CD4-positive, alpha-beta T cell (primary cell): ENCODE results near the gene AXIN2. TPM values are rescaled to one million over a fixed set of nuclear protein-coding genes. Genes with fewer than 3 reads are reported as not detected.
"Not testable (repeated sequence)": the region's sequence is repeated elsewhere in the genome, so short reads cannot be mapped to it uniquely, and the experiment has no call there.

Experiments used
- ATAC-seq: fragments of 200-7000 bp; cut with Tn5 transposase; one replicate; pipeline ENCODE4 v1.10.0; 2022; ENCODE audit warnings: mild to moderate bottlenecking; ENCODE audit not compliant: poor library complexity
- CTCF ChIA-PET: fragments of 350-600 bp; sonication (Branson Sonifier 250); formaldehyde crosslinking; loops from one replicate; lab custom pipeline; 2021; ENCODE audit warnings: antibody characterized with exemption, inconsistent platforms; lab: Charles Lee
- POLR2A ChIA-PET: fragments of 350-600 bp; sonication (Branson Sonifier 250); formaldehyde crosslinking; loops from one replicate; lab custom pipeline; 2021; ENCODE audit warnings: antibody characterized with exemption, inconsistent platforms; lab: Charles Lee
- DNase-seq, 14 experiments: peaks; one replicate each; pipeline ENCODE4 v3.0.0-alpha.2; 2013 to 2020; ENCODE audit warnings: mixed read lengths in 2 of 14
- H3K27ac ChIP-seq, 2 donors: one replicate each; pipeline versions ENCODE4 v1.5.1 to v1.7.0; 2013; ENCODE audit warnings: low read length in 2 of 2, low read depth in 1 of 2, mild to moderate bottlenecking in 1 of 2
- H3K27me3 ChIP-seq, 2 experiments: 1 replicate in 1 of 2; 2 replicates in 1 of 2; pipeline versions ENCODE4 v1.6.1 to v1.7.0; 2013; ENCODE audit warnings: low read length in 2 of 2, control low read depth in 1 of 2, mild to moderate bottlenecking in 1 of 2, moderate library complexity in 1 of 2; ENCODE audit not compliant: insufficient read depth in 2 of 2, control insufficient read depth in 1 of 2
- H3K36me3 ChIP-seq: one replicate; pipeline ENCODE4 v1.6.1; 2013; ENCODE audit warnings: low read length, control low read depth; ENCODE audit not compliant: insufficient read depth
- H3K4me1 ChIP-seq: one replicate; pipeline ENCODE4 v1.6.1; 2013; ENCODE audit warnings: low read length, control low read depth; ENCODE audit not compliant: insufficient read depth
- H3K4me3 ChIP-seq: one replicate; pipeline ENCODE4 v1.5.1; 2013; ENCODE audit warnings: mild to moderate bottlenecking, low read length, moderate library complexity
- H3K9me3 ChIP-seq, 2 experiments: 1 replicate in 1 of 2; 2 replicates in 1 of 2; pipeline versions ENCODE4 v1.6.1 to v1.7.0; 2013; ENCODE audit warnings: low read length in 2 of 2, mild to moderate bottlenecking in 2 of 2, control low read depth in 1 of 2, moderate library complexity in 1 of 2; ENCODE audit not compliant: control insufficient read depth in 1 of 2, insufficient read depth in 1 of 2
- H3K27ac Mint-ChIP-seq: one replicate; pipeline ENCODE4 v1.8.0; 2020; ENCODE audit warnings: mixed read lengths
- H3K27me3 Mint-ChIP-seq: one replicate; pipeline ENCODE4 v1.8.0; 2021; ENCODE audit warnings: mixed read lengths
- H3K36me3 Mint-ChIP-seq: one replicate; pipeline ENCODE4 v1.8.0; 2021; ENCODE audit warnings: low read depth, mixed read lengths
- H3K4me1 Mint-ChIP-seq: one replicate; pipeline ENCODE4 v1.8.0; 2021; ENCODE audit warnings: low read depth, mixed read lengths
- H3K4me3 Mint-ChIP-seq: one replicate; pipeline ENCODE4 v1.8.0; 2020; ENCODE audit warnings: mild to moderate bottlenecking, mixed read lengths
- H3K9me3 Mint-ChIP-seq: one replicate; pipeline ENCODE4 v1.8.0; 2020; ENCODE audit warnings: mixed read lengths
- intact Hi-C, 2 experiments: fragments of 100-400 bp; cut with DNase I in 1 of 2; cut with micrococcal nuclease in 1 of 2; formaldehyde crosslinking; loops; one replicate each; pipeline versions ENCODE4 v1.15.1 to v1.9.0; 2023 to 2025; cut with DNase I, micrococcal nuclease
- total RNA-seq, 174 experiments: library from RNA in 2 of 174; stranded (reverse) in 2 of 174; gene quantifications; one replicate each; pipeline ENCODE4 v1.2.3 and lab custom pipeline; 2021 to 2026
- TF ChIP-seq, protein P1 (sequence below): fragments of 200-600 bp; IDR thresholded peaks from one replicate; pipeline ENCODE4 v1.8.0; 2022; ENCODE audit warnings: antibody characterized with exemption, mild to moderate bottlenecking

AXIN2 gene
- total RNA-seq, 2 experiments from 2014 or later, result 47.9 to 49.8 TPM

GRCh38 chr17:65487990-65488389 lies 73.5 kb downstream of the AXIN2 start:
- H3K4me3 Mint-ChIP-seq, result no peak overlapping the region
- intact Hi-C loops, result no loop called here
- CTCF ChIA-PET, result no interaction called here
- POLR2A ChIA-PET, result no interaction called here
- H3K27me3 ChIP-seq, result peaks cover 0 to 7% of the 10 kb centered on the region in 2 experiments
- H3K27me3 Mint-ChIP-seq, result peaks cover 6% of the 10 kb centered on the region
- H3K36me3 Mint-ChIP-seq, result no peaks in the 10 kb centered on the region
- DNase-seq (no peak), ATAC-seq (no peak)
- H3K9me3 Mint-ChIP-seq, result no peaks in the 10 kb centered on the region
- peaks cover 5% of the 10 kb centered on the region for H3K4me1 Mint-ChIP-seq
- H3K27ac ChIP-seq, result no peak overlapping the region
- no peak overlapping the region for H3K27ac Mint-ChIP-seq
- no peaks in the 10 kb centered on the region for H3K4me1 ChIP-seq
- no peak overlapping the region for H3K4me3 ChIP-seq
- no peaks in the 10 kb centered on the region for H3K36me3 ChIP-seq
- TF ChIP-seq, protein P1, sequence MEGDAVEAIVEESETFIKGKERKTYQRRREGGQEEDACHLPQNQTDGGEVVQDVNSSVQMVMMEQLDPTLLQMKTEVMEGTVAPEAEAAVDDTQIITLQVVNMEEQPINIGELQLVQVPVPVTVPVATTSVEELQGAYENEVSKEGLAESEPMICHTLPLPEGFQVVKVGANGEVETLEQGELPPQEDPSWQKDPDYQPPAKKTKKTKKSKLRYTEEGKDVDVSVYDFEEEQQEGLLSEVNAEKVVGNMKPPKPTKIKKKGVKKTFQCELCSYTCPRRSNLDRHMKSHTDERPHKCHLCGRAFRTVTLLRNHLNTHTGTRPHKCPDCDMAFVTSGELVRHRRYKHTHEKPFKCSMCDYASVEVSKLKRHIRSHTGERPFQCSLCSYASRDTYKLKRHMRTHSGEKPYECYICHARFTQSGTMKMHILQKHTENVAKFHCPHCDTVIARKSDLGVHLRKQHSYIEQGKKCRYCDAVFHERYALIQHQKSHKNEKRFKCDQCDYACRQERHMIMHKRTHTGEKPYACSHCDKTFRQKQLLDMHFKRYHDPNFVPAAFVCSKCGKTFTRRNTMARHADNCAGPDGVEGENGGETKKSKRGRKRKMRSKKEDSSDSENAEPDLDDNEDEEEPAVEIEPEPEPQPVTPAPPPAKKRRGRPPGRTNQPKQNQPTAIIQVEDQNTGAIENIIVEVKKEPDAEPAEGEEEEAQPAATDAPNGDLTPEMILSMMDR, result no peak
- no peaks in the 10 kb centered on the region for H3K9me3 ChIP-seq

DNA sequence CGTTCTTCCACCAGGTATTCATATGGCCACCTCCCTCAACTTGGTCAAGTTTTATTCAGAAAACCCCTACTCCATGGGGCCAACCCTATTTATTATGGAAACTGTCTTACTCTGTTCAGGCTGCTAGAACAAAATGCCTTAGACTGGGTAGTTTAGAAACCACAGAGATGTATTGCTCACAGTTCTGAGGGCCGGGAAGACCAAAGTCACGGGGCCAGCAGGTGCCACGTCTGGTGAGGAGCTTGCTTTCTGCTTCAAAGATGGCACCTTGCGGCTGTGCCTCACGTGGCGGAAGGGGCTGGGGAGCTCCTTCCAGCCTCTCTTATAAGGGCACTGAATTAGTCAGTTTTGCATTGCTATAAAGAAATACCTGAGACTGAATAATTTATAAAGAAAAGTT lies 74.3 kb downstream of the AXIN2 start:
- no peak for ATAC-seq
- POLR2A ChIA-PET, result no interaction called here
- peaks cover 0 to 7% of the 10 kb centered on the region in 2 experiments for H3K27me3 ChIP-seq
- H3K4me3 Mint-ChIP-seq, result no peak overlapping the region
- no peaks in the 10 kb centered on the region for H3K9me3 ChIP-seq
- H3K27ac ChIP-seq, result no peak overlapping the region
- DNase-seq, result no peak
- no peaks in the 10 kb centered on the region for H3K9me3 Mint-ChIP-seq
- H3K4me1 Mint-ChIP-seq, result peaks cover 5% of the 10 kb centered on the region
- H3K36me3 ChIP-seq, result no peaks in the 10 kb centered on the region
- H3K4me1 ChIP-seq, result no peaks in the 10 kb centered on the region
- H3K4me3 ChIP-seq, result no peak overlapping the region
- TF ChIP-seq, protein P1, result no peak
- intact Hi-C loops, result no loop called here
- peaks cover 6% of the 10 kb centered on the region for H3K27me3 Mint-ChIP-seq
- no peaks in the 10 kb centered on the region for H3K36me3 Mint-ChIP-seq
- no peak overlapping the region for H3K27ac Mint-ChIP-seq
- CTCF ChIA-PET, result no interaction called here

GRCh38 chr17:65485388-65486299 lies 75.8 kb downstream of the AXIN2 start:
- H3K9me3 ChIP-seq, result no peaks in the 10 kb centered on the region
- intact Hi-C loops, result no loop called here
- no peak overlapping the region for H3K27ac ChIP-seq
- H3K27ac Mint-ChIP-seq, result no peak overlapping the region
- POLR2A ChIA-PET, result no interaction called here
- no peaks in the 10 kb centered on the region for H3K9me3 Mint-ChIP-seq
- H3K4me1 Mint-ChIP-seq, result peaks cover 5% of the 10 kb centered on the region
- CTCF ChIA-PET, result no interaction called here
- ATAC-seq (no peak), DNase-seq (no peak)
- TF ChIP-seq, protein P1, result no peak
- H3K4me1 ChIP-seq, result no peaks in the 10 kb centered on the region
- peaks cover 0 to 7% of the 10 kb centered on the region in 2 experiments for H3K27me3 ChIP-seq
- no peaks in the 10 kb centered on the region for H3K36me3 Mint-ChIP-seq
- H3K4me3 Mint-ChIP-seq, result no peak overlapping the region
- no peaks in the 10 kb centered on the region for H3K36me3 ChIP-seq
- no peak overlapping the region for H3K4me3 ChIP-seq
- peaks cover 6% of the 10 kb centered on the region for H3K27me3 Mint-ChIP-seq

DNA sequence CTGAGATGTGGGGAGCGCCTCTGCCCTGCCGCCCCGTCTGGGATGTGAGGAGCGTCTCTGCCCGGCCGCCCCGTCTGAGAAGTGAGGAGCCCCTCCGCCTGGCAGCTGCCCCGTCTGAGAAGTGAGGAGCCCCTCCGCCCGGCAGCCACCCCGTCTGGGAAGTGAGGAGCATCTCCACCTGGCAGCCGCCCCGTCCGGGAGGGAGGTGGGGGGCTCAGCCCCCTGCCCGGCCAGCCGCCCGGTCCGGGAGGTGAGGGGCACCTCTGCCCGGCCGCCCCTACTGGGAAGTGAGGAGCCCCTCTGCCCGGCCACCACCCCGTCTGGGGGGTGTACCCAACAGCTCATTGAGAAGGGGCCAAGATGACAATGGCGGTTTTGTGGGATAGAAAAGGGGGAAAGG lies 77.0 kb downstream of the AXIN2 start:
- POLR2A ChIA-PET, H3K36me3 Mint-ChIP-seq, ATAC-seq, H3K27ac ChIP-seq, H3K4me3 Mint-ChIP-seq, H3K9me3 ChIP-seq, H3K27me3 ChIP-seq, H3K4me3 ChIP-seq, H3K4me1 ChIP-seq, H3K27ac Mint-ChIP-seq, H3K9me3 Mint-ChIP-seq, intact Hi-C loops, CTCF ChIA-PET, H3K27me3 Mint-ChIP-seq, H3K36me3 ChIP-seq, DNase-seq, H3K4me1 Mint-ChIP-seq: not testable (repeated sequence)
